ENCODE results near the gene HDAC4. TPM values are rescaled to one million over a fixed set of nuclear protein-coding genes. Genes with fewer than 3 reads are reported as not detected.

Gene HDAC4
- total and polyA plus RNA-seq, 2 of the 8 experiments (the other 6 are each of a cell fraction or from before 2014, with no cell fraction given), result 15.4 to 31.5 TPM

- H4K5ac ChIP-seq (ENCODE audit: insufficient read length, low read depth, low read length), result no peak overlapping the region
- H3K27me3 ChIP-seq (replicated peaks in 1 of 4; ENCODE audit: control insufficient read depth in 3 of 4, extremely low read depth in 1 of 4, insufficient read depth in 3 of 4, low read length in 3 of 4), result no peaks in the 10 kb centered on the region
- no peak overlapping the region for H3K4me3 ChIP-seq (ENCODE audit: extremely low read depth in 1 of 4, insufficient read depth in 2 of 4, low read depth in 3 of 4, low read length in 4 of 4)
- no peak overlapping the region for H4K8ac ChIP-seq (ENCODE audit: extremely low read depth, insufficient read depth, low read length)
- 93% methylated on average over 6 of the region's 7 CpGs; no CpG with 5 or more reads in 1 of the 2 experiments for WGBS, 2 experiments (ENCODE audit: extremely low coverage in 1 of 2, insufficient coverage in 1 of 2, insufficient read length in 1 of 2, insufficient replicate concordance in 2 of 2, low coverage in 1 of 2, low lambda C conversion rate in 2 of 2, missing lambda C conversion rate in 1 of 2)
- no peaks in the 10 kb centered on the region for H3K23me2 ChIP-seq (ENCODE audit: low read depth, low read length)
- peaks cover 36 to 50% of the 10 kb centered on the region in 2 experiments for H4K20me1 ChIP-seq (replicated peaks in 1 of 2; ENCODE audit: control insufficient read depth in 1 of 2, insufficient read depth in 2 of 2, low read length in 2 of 2)
- peaks cover 9 to 98% of the 10 kb centered on the region in 2 experiments; a peak in 3 of 4 replicates for H3K79me2 ChIP-seq (ENCODE audit: control insufficient read depth in 1 of 2, insufficient read depth in 2 of 2, low read length in 2 of 2)
- H3K79me1 ChIP-seq (ENCODE audit: low read depth, low read length), result peaks cover 24% of the 10 kb centered on the region
- no peak overlapping the region for H2BK15ac ChIP-seq (ENCODE audit: low read length)
- no peak overlapping the region for H3K18ac ChIP-seq (ENCODE audit: extremely low read depth, low read length)
- TF ChIP-seq JUND (IDR thresholded peaks at IDR 0.05; ENCODE audit: low read length), result no peak
- TF ChIP-seq CEBPB (IDR thresholded peaks at IDR 0.05; ENCODE audit: low read depth, low read length), result no peak
- TF ChIP-seq ASH2L (IDR thresholded peaks at IDR 0.05; ENCODE audit: low read length), result no peak
- no peak for TF ChIP-seq E2F6 (IDR thresholded peaks at IDR 0.05)
- no peak for TF ChIP-seq EGR1 (IDR thresholded peaks at IDR 0.05; ENCODE audit: borderline replicate concordance, low read depth, low read length)
- TF ChIP-seq CTCF (IDR thresholded peaks at IDR 0.05; ENCODE audit: control extremely low read depth in 1 of 3, insufficient read depth in 1 of 3, low read depth in 1 of 3, low read length in 3 of 3), result no peak
- TF ChIP-seq YY1 (IDR thresholded peaks at IDR 0.05; ENCODE audit: low read depth, low read length), result no peak
- no peak overlapping the region for H3K9ac ChIP-seq (replicated peaks in 1 of 4; ENCODE audit: extremely low read depth in 1 of 4, low read depth in 3 of 4, low read length in 3 of 4)
- no peak overlapping the region for H3K4ac ChIP-seq (replicated peaks; ENCODE audit: insufficient read length, low read depth, low read length)
- DNase-seq (ENCODE audit: low read depth in 1 of 2, low spot score in 2 of 2) (no peak), FAIRE-seq (no peak)
- ChIA-PET POLR2A (ENCODE audit: partially characterized antibody) (interaction anchor here (2.0 kb wide), 1 partner anchor 8 kb away, joined by 9 read pairs; the partner anchor contains the start of gene HDAC4), CTCF (ENCODE audit: partially characterized antibody) (interaction anchor here (2.1 to 5.4 kb wide), 2 partner anchors 13 to 19 kb away, joined by 4 to 30 read pairs; no protein-coding TSS in a partner anchor)
- H2BK12ac ChIP-seq (ENCODE audit: low read depth, low read length), result no peak overlapping the region
- no peak overlapping the region for H3K4me2 ChIP-seq (ENCODE audit: insufficient read depth in 1 of 2, low read depth in 2 of 2, low read length in 2 of 2)
- no peak overlapping the region for H3K14ac ChIP-seq (ENCODE audit: insufficient read length)
- no peak overlapping the region for H2BK5ac ChIP-seq (ENCODE audit: low read depth, low read length)
- H3K23ac ChIP-seq (ENCODE audit: insufficient read length), result no peak overlapping the region
- H3K9me3 ChIP-seq (ENCODE audit: insufficient read depth in 2 of 2, low read depth in 1 of 2, low read length in 1 of 2), result no peaks in the 10 kb centered on the region
- no peak overlapping the region for H2AK5ac ChIP-seq (ENCODE audit: low read depth, low read length)
- no peaks in the 10 kb centered on the region; a peak in 1 of 8 replicates for H3K36me3 ChIP-seq (ENCODE audit: control insufficient read depth in 2 of 4, insufficient read depth in 4 of 4, low read length in 3 of 4)
- no peak overlapping the region for H2BK120ac ChIP-seq (replicated peaks; ENCODE audit: low read depth, low read length)
- no peak overlapping the region for H2AFZ ChIP-seq (ENCODE audit: low read length)
- H3K27ac ChIP-seq (ENCODE audit: low read depth, low read length), result no peak overlapping the region
- H2BK20ac ChIP-seq (ENCODE audit: low read length), result no peak overlapping the region
- no peak overlapping the region for H4K91ac ChIP-seq (replicated peaks; ENCODE audit: insufficient read length, low read length)
- peaks cover 0 to 11% (median 4%) of the 10 kb centered on the region in 4 experiments; a peak in 5 of 7 replicates for H3K4me1 ChIP-seq (replicated peaks in 1 of 4; ENCODE audit: control insufficient read depth in 3 of 4, insufficient read depth in 4 of 4, low read length in 3 of 4)
- H3K56ac ChIP-seq (replicated peaks; ENCODE audit: insufficient read length, low read depth, low read length), result no peak overlapping the region
Measured at GRCh38 chr2:239393388-239393940, 7.4 kb downstream of the HDAC4 start.

All from H1 (cell line).